PC-3 (cell line): ENCODE results near the gene RGS10. TPM values are rescaled to one million over a fixed set of nuclear protein-coding genes. Genes with fewer than 3 reads are reported as not detected.

Experiments used
- ATAC-seq: fragments of 200-7000 bp; cut with Tn5 transposase; 2 replicates; pipeline ENCODE4 v1.9.1; 2020; ENCODE audit warnings: mild to moderate bottlenecking, moderate library complexity
- BruUV-seq: library from RNA; stranded (reverse); fragments of 400-500 nt; replicated peaks from 2 replicates; lab custom pipeline; 2021; lab: Mats Ljungman, UMichigan
- CTCF ChIA-PET: fragments of 300-600 bp; sonication (Branson Sonifier 250); formaldehyde crosslinking; loops from one replicate; lab custom pipeline; 2022; ENCODE audit warnings: antibody characterized with exemption; lab: Charles Lee
- POLR2A ChIA-PET: fragments of 300-600 bp; sonication (Branson Sonifier 250); formaldehyde crosslinking; loops from one replicate; lab custom pipeline; 2022; ENCODE audit warnings: antibody characterized with exemption; ENCODE audit not compliant: unreplicated experiment; lab: Charles Lee
- DNase-seq: peaks from one replicate; pipeline ENCODE4 v3.0.0-alpha.2; 2015
- H2AFZ ChIP-seq: fragments of 300-600 bp; sonication (generic); 2 replicates; pipeline ENCODE4 v1.6.0; 2016; ENCODE audit warnings: antibody characterized with exemption, low read length
- H3F3A ChIP-seq: fragments of 300-600 bp; sonication (generic); one replicate; pipeline ENCODE4 v1.6.0; 2017; ENCODE audit warnings: antibody characterized with exemption, low read length, control low read depth, mild to moderate bottlenecking; ENCODE audit not compliant: unreplicated experiment
- H3K27ac ChIP-seq: fragments of 300-600 bp; sonication (generic); 2 replicates; pipeline ENCODE4 v1.5.1; 2016; ENCODE audit warnings: mild to moderate bottlenecking, low read length
- H3K27me3 ChIP-seq: fragments of 300-600 bp; sonication (generic); 2 replicates; pipeline ENCODE4 v1.6.1; 2016; ENCODE audit warnings: low read length, mixed read lengths
- H3K36me3 ChIP-seq: fragments of 300-600 bp; sonication (generic); 2 replicates; pipeline ENCODE4 v1.6.1; 2016; ENCODE audit warnings: low read depth, mixed run types, low read length, mixed read lengths
- H3K4me1 ChIP-seq: fragments of 300-600 bp; sonication (generic); 2 replicates; pipeline ENCODE4 v1.5.1; 2016; ENCODE audit warnings: low read length; ENCODE audit not compliant: insufficient read depth
- H3K4me2 ChIP-seq: fragments of 300-600 bp; sonication (generic); 2 replicates; pipeline ENCODE4 v1.6.0; 2016; ENCODE audit warnings: low read length
- H3K4me3 ChIP-seq: fragments of 300-600 bp; sonication (generic); 2 replicates; pipeline ENCODE4 v1.5.1; 2016; ENCODE audit warnings: mild to moderate bottlenecking, low read length, mixed read lengths
- H3K79me2 ChIP-seq: fragments of 300-600 bp; sonication (generic); 2 replicates; pipeline ENCODE4 v1.6.1; 2017; ENCODE audit warnings: low read length, mixed read lengths
- H3K9ac ChIP-seq: fragments of 300-600 bp; sonication (generic); 2 replicates; pipeline ENCODE4 v1.6.0; 2016; ENCODE audit warnings: mild to moderate bottlenecking, low read length
- H3K9me2 ChIP-seq: fragments of 300-600 bp; sonication (generic); replicated peaks from 2 replicates; pipeline ENCODE4 v1.6.1; 2016; ENCODE audit warnings: mixed run types, low read length, mixed read lengths
- H3K9me3 ChIP-seq: fragments of 300-600 bp; sonication (generic); 2 replicates; pipeline ENCODE4 v1.6.1; 2016; ENCODE audit warnings: low read length, mixed read lengths
- H4K20me1 ChIP-seq: fragments of 300-600 bp; sonication (generic); 2 replicates; pipeline ENCODE4 v1.6.1; 2016; ENCODE audit warnings: low read length, mixed read lengths
- EZH2 ChIP-seq: fragments of 300-600 bp; sonication (generic); IDR thresholded peaks from one replicate; pipeline ENCODE4 v1.6.1; 2017; ENCODE audit warnings: antibody characterized with exemption, mild to moderate bottlenecking, low read length; ENCODE audit not compliant: unreplicated experiment
- EZH2phosphoT487 ChIP-seq: fragments of 300-600 bp; sonication (generic); IDR thresholded peaks from 2 replicates; pipeline ENCODE4 v1.6.1; 2018; ENCODE audit warnings: mild to moderate bottlenecking, antibody characterized with exemption, low read length, borderline replicate concordance
- intact Hi-C: fragments of 100-400 bp; cut with micrococcal nuclease; formaldehyde crosslinking; loops from 2 replicates; pipeline ENCODE4 v1.9.0; 2023
- total RNA-seq: library from RNA; depleted of rRNA; stranded (reverse); fragments of >200 nt; gene quantifications from 2 replicates; pipeline ENCODE4 v1.2.3, GENCODE V29; 2014
- TF ChIP-seq, protein P1 (sequence below): fragments of 300-600 bp; sonication (generic); conservative IDR thresholded peaks from 2 replicates; pipeline ENCODE4 v1.5.1; 2017; ENCODE audit warnings: antibody characterized with exemption, low read depth, mild to moderate bottlenecking, low read length

RGS10 gene
- total RNA-seq, 1 experiment from 2014 or later, result 27.6 TPM

DNA sequence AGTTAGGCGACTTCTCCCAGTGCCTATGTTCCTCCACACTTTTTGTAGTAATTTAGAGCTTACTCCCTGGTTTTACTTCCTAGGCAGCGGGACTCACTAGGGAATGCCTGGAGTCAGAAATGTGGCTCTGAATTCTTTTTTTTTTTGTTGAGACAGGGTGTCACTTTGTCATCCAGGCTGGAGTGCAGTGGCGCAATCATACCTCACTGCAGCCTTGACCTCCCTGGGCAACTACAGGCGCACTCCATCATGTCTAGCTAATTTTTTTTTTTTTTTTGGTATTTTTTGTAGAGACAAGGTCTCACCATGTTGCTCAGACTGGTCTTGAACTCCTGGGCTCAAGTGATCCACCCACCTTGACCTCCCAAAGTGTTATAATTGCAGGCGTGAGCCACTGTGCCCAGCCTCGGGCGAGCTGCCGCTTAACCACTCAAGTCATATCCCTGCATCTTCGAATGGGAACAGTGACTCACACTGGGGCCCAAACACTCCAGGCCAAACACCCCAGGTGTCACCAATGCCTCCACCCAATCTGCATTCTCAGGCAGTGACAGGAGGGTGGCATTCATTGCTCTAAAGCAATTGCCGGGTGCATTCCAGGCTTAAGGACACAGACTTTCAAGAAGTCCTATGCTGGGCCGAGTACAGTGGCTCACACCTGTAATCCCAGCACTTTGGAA, 19.6 kb downstream of the RGS10 start:
- Histone ChIP-seq H3K27me3 (no peaks in the 10 kb centered on the region), H3K4me1 (peaks cover 10% of the 10 kb centered on the region; the same call in 1 of the 2 replicates), H3K9ac (no peak overlapping the region), H3K4me3 (no peak overlapping the region), H3K36me3 (no peaks in the 10 kb centered on the region), H2AFZ (no peak overlapping the region), H4K20me1 (no peaks in the 10 kb centered on the region), H3F3A (no peaks in the 10 kb centered on the region), H3K9me2 (no peaks in the 10 kb centered on the region), H3K79me2 (0 out of 2 replicates have a peak, but pooled peaks cover 6% of the 10 kb centered on the region), H3K9me3 (no peaks in the 10 kb centered on the region), H3K27ac (no peak overlapping the region), H3K4me2 (no peak overlapping the region)
- DNase-seq (peak; percentile 22), ATAC-seq (no peak)
- POLR2A ChIA-PET, result no interaction called here
- no TSS peak for BruUV-seq
- intact Hi-C loops, result no loop called here
- no peak for TF ChIP-seq EZH2phosphoT487
- TF ChIP-seq, protein P1, sequence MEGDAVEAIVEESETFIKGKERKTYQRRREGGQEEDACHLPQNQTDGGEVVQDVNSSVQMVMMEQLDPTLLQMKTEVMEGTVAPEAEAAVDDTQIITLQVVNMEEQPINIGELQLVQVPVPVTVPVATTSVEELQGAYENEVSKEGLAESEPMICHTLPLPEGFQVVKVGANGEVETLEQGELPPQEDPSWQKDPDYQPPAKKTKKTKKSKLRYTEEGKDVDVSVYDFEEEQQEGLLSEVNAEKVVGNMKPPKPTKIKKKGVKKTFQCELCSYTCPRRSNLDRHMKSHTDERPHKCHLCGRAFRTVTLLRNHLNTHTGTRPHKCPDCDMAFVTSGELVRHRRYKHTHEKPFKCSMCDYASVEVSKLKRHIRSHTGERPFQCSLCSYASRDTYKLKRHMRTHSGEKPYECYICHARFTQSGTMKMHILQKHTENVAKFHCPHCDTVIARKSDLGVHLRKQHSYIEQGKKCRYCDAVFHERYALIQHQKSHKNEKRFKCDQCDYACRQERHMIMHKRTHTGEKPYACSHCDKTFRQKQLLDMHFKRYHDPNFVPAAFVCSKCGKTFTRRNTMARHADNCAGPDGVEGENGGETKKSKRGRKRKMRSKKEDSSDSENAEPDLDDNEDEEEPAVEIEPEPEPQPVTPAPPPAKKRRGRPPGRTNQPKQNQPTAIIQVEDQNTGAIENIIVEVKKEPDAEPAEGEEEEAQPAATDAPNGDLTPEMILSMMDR, result no peak
- no peak for TF ChIP-seq EZH2
- CTCF ChIA-PET, result no interaction called here

DNA sequence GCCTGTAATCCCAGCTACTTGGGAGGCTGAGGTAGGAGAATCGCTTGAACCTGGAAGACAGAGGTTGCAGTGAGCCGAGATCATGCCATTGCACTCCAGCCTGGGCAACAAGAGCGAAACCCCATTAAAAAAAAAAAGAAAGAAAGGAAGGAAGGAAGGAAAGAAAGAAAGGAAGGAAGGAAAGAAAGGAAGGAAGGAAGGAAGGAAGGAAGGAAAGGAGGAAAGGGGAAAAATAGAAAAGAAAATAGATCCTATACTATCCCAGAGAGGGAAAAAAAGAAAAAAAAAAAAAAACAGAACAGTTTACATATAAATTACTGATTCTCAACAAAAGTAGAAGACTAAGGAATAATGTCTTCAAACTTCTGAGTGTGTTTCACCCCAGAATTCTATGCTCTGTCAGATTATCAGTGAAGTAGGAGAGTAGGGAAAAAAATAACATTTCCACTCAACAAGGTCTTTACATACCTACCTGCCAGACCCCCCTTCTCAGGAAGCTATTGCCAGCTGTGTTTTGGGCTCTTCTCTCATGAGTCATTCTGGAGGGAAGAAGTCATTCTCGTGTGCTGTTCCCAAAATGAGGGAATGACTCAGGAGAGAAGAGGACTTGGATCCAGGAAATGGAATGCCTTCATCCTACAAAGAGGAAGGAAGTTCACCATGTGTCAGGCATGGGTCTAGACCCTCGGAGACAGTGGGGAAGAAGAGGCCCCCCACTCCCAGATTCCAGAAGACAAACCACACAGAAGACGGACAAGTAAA, 20.9 kb downstream of the RGS10 start:
- Histone ChIP-seq H3K9me3 (no peaks in the 10 kb centered on the region), H4K20me1 (no peaks in the 10 kb centered on the region), H2AFZ (no peak overlapping the region), H3K27ac (peak overlapping the region; percentile 57), H3K36me3 (no peaks in the 10 kb centered on the region), H3K27me3 (no peaks in the 10 kb centered on the region), H3K4me3 (no peak overlapping the region), H3K9ac (no peak overlapping the region), H3K4me1 (peaks cover 22% of the 10 kb centered on the region), H3F3A (no peaks in the 10 kb centered on the region), H3K9me2 (no peaks in the 10 kb centered on the region), H3K4me2 (peak overlapping the region; percentile 21; the same call in 1 of the 2 replicates), H3K79me2 (no peaks in the 10 kb centered on the region)
- ChIA-PET CTCF (no interaction called here), POLR2A (interaction anchor here (0.6 kb wide), 1 partner anchor 9 kb away, joined by 4 read pairs; no protein-coding TSS in a partner anchor)
- DNase-seq, result peak; percentile 84
- peak; percentile 88 for ATAC-seq
- TF ChIP-seq EZH2phosphoT487, result no peak
- TF ChIP-seq EZH2, result no peak
- TF ChIP-seq, protein P1, result no peak
- intact Hi-C loops, result no loop called here
- no TSS peak for BruUV-seq

DNA sequence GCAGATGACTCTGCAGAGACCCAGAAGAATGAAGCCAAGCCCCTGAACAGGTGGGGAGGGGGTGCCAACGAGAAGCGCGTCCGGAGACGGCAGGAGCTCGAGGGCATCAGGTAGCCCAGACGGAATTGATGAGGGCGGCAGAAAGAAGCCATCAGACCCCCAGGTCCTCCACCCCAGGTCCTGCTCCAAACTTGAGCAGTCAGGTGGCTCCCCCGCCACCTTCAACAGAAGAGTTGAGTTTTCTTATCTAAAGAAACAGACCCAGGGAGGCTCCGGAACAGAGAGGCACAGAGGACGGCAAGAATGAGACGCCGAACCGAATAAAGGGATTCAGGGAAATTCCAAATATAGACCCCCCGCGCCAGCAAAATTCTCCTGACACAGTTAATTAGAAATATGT, 22.2 kb downstream of the RGS10 start:
- Histone ChIP-seq H3K9ac (no peak overlapping the region), H3K4me1 (peaks cover 29% of the 10 kb centered on the region), H3K9me3 (no peaks in the 10 kb centered on the region), H3K9me2 (no peaks in the 10 kb centered on the region), H3K4me3 (no peak overlapping the region), H3K27ac (no peak overlapping the region), H3K36me3 (no peaks in the 10 kb centered on the region), H4K20me1 (no peaks in the 10 kb centered on the region), H3K79me2 (no peaks in the 10 kb centered on the region), H3K27me3 (no peaks in the 10 kb centered on the region), H2AFZ (no peak overlapping the region), H3F3A (no peaks in the 10 kb centered on the region), H3K4me2 (no peak overlapping the region)
- DNase-seq (no peak), ATAC-seq (no peak)
- TF ChIP-seq EZH2 (no peak), EZH2phosphoT487 (no peak)
- TF ChIP-seq, protein P1, result no peak
- intact Hi-C loops, result no loop called here
- no TSS peak for BruUV-seq
- ChIA-PET CTCF (no interaction called here), POLR2A (no interaction called here)
